ENCODE measurements around the gene TBC1D9.
A peak's percentile ranks its signal among the peaks of the same experiment; 100 is the strongest.
"Not testable (repeated sequence)": the region's sequence is repeated elsewhere in the genome, so short reads cannot be mapped to it uniquely, and the experiment has no call there.

Gene TBC1D9

DNA sequence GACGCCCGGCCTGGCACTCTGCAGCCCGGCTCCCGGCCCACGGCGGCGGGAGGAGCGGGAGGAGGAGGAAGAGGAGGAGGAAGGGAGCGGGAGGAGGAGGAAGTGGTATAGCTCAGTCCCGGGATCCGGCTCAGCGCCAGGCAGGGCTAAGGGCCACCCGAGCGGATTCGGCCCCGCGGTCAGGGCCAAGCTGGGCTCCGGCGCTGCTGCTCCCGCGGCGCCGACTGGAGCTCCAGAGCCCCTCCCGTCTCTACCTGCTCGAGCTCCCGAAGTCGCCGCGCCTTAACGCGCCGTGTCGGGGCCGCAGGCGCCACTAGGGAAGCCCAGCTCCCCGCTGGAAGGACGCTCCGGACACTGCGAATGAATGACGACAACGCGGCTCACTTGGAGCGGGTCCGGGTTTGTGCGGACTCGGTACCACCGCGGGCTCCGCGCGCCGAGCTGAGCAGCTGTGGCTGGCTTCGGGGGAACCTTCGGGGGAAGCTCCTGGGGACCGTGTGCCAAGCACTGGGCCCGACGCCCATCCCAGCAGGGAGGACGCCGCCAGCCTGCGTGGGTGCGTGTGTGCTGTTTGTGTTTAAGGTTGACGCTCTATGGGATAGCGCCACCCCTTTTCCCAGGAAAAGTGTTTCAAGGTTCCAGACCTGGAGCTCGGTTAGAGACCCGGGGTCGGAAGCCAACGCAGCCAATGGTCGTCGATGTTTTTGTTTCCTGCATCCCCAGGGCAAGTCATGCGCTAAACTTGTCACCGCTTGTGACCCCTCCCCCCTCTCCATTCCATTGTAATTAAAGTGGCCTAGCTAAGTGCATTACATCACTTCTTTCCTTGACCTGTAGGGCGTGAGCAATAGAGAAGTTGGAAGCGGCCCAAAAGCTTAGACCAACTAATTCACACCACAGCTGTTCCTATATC is at the start of gene TBC1D9:
TSS of gene TBC1D9 (minus strand) at position 67 of the 913 bp plus-strand sequence. CDS start 340 bp downstream, outside the sequence.
- peak; percentile 33 for DNase-seq (ENCODE audit: low spot score)

DNA sequence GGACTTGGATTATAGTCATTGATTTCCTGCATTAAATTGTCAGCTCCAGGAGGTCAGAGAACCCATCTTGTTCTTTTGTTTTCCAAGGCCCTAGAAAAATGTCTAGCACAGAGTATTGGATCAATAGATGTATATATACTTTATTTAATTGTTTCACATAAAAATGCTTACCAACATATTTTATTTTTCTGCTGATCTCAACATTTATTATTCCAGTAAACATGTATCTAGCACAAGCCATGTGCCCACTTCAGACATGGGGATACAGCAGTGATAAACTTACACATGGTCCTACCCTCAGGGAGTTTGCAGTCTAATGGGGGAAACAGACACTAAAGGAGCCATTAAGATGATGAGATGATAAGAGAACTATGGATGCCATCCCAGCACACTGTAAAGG is 49.1 kb upstream of the TBC1D9 start:
- no peak for DNase-seq (ENCODE audit: low spot score)

DNA sequence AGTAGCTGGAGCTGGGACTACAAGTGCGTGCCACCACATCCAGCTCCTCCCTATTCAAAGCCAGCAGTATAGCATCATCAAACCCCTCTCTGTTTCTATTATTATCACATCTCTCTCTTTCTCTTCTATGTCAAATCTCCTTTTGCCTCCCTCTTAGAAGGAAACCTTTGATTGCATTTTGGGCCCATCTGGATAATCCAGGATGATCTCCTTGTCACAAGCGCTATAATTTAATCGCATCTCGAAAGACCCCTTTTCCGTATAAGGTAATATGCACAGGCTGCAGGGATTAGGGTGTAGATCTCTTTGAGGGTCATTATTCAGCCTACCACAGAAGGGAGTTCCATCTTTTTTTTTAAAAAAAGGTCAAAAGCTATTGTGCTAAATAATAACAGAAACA is 46.4 kb upstream of the TBC1D9 start:
- DNase-seq (ENCODE audit: low spot score) = no peak

DNA sequence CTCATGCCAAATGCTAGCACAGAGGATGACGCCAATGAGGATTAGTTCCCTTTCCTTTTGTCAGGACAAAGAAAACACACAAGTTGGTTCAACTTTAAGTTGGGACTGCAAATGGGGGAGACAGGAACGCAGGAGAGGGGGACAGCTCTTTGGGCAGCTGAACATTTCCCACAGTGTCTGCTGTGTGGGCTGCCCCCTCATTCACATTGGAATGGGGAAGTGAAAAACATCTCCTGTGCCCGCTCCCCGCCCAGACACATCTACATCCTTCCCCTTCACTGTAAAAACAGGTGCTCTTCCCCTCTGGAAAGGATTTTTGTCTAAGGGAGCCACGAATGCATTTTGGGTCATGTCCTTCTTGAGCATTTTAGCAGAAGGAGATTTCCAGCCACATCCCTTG is 44.5 kb upstream of the TBC1D9 start:
- DNase-seq (ENCODE audit: low spot score) = peak; percentile 35

DNA sequence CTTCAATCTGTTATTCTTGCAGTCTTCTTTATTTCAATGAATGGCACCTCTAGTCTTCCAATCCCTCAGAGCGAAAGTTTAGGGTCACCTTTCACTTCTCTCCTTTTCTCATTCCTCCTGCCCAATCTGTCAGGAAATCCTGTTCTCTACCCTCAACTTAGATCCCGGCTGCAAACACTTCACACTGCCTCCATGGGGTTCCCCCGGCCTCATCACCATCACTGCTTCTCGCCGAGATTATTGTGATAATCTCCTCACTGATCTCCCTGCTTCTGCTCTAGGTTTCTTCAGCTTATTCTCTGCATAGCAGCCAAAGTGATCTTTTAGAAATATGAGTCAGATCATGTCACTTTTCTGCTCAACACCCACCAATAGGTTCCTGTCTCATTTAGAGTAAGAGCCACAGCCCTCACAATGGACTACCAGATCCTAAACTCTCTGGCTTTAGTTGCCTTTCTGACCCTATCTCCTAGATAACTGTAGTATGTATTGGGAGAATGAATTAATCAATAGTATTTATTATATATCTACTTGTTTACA is 43.6 kb upstream of the TBC1D9 start:
- no peak for DNase-seq (ENCODE audit: low spot score)

DNA sequence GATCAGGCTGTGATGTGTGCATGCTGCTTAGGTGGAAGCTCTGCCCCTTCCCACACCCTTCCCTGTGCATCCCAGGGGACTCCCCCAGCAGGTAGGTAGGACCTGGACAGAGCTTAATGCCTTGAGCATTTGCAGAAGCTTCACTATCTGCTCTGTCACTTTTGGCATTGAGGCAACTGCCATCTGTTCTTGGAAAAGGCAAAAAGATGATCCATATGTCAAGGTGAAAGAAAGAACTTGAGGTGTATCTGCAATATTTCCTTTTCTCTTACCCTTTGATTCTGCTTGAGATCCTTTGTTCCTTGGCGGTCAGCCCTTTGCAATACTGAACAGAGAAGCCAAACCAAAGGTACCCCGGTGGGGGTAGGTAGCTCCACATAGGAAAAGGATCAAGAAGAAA is 37.1 kb upstream of the TBC1D9 start:
- no peak for DNase-seq (ENCODE audit: low spot score)

DNA sequence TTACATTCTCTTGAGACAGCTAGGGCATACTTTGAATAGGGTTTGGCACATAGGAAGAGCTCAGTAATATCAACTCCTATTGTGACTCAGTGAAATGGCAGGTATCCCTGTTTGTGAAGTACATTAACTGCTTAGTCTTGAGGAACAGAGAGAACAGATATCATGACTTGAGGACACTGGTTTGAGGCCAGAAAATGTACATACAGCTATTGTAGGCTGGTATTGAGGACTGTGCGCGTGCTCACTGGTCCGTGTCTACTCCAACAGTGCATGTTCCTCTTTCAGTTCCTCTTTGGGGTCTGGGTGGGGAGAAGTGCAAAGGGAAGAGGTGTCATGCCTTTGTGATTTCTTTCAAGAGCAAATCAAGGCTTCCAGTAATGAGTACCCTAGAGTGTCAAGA is 34.6 kb upstream of the TBC1D9 start:
- DNase-seq (ENCODE audit: low spot score) = peak; percentile 72

DNA sequence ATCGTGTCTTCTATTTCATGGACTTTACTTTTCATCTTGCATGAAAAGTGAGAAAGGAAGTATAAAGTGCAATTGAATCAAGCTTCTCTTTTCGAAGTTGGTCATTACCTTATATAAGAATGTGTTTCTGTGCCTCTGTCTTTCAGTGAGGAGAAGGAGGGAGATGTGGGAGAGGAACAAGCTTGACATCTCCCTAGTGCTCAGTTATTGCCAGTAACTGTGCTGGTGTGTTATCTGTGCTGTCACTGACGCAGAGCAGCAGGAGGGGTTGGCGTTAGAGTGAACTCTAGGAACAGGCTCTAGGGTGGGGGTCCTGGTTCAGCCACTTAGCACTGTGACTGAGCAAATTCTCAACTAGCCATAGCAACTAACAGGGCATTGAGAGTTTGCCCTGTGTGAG is 34.0 kb upstream of the TBC1D9 start:
- DNase-seq (ENCODE audit: low spot score) = no peak

DNA sequence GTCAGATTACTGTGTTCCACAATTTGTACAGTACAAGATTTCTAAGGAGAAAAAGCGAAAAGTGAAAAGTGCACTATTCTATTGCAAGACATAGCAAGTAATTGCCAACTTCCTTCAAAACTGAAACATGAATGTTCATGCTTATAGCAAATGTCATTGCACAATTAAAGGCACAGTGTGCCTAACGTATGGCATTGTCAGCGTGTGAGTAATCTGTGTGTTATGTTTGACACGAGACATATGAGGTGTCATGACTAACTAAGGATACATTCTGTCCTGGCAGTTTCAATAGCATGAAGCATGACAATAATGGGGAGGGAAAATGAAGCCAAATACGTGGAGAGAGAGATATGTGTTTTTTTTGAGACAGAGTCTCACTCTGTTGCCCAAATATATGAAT is 33.6 kb upstream of the TBC1D9 start:
- no peak for DNase-seq (ENCODE audit: low spot score)

DNA sequence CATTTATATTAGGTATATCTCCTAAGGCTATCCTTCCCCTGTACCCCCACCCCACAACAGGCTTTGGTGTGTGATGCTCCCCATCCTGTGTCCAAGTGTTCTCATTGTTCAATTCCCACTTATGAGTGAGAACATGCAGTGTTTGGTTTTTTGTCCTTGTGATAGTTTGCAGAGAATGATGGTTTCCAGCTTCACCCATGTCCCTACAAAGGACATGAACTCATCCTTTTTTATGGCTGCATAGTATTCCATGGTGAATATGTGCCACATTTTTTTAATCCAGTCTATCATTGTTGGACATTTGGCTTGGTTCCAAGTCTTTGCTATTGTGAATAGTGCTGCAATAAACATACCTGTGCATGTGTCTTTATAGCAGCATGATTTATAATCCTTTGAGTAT is 26.6 kb upstream of the TBC1D9 start:
- not testable (repeated sequence) for DNase-seq (ENCODE audit: low spot score)

DNA sequence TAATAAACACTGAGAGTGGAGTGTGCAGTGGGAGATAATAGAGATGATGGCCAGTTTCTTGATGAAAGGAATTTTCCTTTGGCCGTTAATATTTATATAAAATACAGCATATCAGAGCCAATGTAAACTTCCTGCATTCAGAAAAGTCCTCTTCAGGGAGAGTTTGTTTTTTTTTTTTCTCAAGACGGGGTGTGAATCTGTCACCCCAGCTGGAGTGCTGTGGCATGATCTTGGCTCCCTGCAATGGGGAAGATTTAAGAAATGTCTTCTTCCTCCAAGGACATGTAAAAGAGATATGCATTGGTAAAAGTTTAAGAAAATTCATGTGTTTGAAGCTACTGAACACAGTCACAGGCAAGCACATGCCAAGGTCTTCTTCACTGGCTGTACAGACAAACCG is 25.4 kb upstream of the TBC1D9 start:
- no peak for DNase-seq (ENCODE audit: low spot score)

DNA sequence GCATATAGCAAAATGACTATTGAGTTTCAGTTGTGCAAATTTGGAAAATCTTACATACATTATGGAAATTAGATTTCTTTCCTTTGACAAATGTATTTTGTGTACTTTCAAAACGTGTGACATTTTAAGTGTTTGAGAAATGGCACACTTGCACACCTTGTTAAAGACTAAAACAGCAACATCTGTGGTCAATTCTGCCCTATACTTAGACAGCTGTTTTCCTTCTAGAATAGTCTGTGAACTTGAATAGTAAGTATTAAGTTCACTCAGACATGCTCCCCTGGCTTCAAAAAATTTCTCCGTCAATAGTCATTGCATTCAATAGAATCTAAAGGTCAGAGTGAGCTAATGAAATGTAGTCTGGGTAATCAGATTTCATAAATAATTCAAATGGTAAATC is 21.7 kb upstream of the TBC1D9 start:
- DNase-seq (ENCODE audit: low spot score) = no peak

DNA sequence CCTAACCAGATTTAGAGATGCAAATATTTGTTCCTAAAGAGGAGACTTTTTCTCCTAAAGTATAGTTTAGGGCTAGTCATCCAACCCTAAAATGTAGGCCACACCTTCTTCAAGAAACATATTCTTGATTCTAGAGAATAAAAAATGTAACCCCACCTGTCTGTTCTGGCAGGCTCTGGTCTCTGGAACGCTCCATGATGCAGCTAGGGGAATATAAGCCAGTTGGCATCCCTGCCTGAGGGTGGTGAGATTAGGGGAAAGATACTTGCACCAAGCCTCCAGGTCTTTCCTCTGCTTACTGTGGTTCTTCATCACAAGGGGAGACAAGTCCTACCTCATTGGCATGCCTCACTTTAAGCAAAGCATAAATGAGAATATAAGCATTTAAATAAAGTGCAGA is 21.2 kb upstream of the TBC1D9 start:
- no peak for DNase-seq (ENCODE audit: low spot score)

DNA sequence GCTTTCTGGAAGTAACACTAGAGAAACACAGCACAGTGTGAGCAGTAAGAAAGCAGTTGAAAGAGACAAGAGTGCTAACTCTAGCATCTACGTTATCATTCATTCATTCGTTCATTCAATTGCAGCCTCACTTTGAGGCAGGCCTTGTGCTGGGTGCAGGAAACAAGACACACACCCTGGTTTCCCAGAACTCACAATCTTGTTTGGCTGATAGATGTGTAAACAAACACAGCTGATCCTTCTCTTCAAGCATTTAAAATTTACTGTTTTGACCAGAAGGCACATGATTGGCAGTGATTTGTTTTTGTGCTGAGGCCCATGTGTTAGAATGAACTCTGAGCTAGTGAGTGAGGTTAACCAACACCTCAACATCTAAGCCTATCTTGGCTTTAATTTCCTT is 20.4 kb upstream of the TBC1D9 start:
- DNase-seq (ENCODE audit: low spot score) = no peak

DNA sequence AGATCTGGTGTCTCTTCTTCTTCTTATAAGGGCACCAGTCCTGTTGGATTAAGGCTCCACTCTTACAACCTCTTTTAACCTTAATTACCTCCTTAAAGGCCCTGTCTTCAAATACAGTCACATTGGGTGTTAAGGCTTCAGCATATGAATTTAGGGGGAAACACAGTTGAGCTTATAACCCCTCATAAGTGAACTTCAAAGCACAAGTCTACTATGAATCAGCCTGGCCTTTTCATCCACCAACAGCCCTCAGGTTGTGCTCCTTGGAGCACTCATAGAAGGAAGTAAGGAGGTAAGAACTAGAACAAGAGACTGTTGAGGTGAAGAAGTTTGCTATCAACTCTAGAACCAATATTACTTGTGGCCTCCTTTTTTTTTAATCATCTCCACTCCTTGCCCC is 18.8 kb upstream of the TBC1D9 start:
- DNase-seq (ENCODE audit: low spot score) = no peak

DNA sequence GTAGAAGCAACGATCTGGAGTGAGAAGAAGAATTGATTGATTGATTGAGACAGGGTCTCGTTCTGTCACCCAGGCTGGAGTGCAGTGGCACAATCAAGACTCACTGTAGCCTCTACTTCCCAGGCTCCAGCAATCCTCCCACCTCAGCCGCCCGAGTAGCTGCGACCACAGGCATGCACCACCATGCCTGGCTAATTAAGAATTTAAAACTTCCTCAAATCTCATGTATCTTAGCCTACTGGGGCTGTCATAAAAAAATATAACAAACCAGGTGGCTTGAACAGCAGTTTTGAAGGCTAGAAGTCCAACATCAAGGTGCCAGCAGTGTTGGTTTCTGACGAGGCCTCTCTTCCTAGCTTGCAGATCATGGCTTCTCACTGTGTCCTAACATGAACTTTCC is 18.3 kb upstream of the TBC1D9 start:
- DNase-seq (ENCODE audit: low spot score) = no peak

DNA sequence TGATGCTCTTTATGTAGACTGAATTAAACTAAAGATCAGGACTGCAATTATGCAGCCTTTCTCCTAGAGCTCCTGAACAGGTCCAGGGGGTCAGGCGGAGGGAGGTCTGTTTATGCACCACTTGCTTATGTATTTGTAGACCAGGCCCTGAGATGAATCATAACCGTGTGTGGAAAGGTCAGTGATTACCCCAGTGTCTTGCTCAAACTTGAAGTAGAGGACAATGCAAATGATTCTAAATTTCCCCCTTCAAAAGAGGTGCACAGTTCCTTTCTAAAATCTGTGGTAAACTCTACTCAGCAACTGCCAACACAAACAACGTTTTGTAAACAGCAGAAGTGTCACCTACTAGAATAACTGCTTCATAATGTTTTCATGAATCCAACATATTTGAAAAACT is 13.0 kb upstream of the TBC1D9 start:
- no peak for DNase-seq (ENCODE audit: low spot score)

DNA sequence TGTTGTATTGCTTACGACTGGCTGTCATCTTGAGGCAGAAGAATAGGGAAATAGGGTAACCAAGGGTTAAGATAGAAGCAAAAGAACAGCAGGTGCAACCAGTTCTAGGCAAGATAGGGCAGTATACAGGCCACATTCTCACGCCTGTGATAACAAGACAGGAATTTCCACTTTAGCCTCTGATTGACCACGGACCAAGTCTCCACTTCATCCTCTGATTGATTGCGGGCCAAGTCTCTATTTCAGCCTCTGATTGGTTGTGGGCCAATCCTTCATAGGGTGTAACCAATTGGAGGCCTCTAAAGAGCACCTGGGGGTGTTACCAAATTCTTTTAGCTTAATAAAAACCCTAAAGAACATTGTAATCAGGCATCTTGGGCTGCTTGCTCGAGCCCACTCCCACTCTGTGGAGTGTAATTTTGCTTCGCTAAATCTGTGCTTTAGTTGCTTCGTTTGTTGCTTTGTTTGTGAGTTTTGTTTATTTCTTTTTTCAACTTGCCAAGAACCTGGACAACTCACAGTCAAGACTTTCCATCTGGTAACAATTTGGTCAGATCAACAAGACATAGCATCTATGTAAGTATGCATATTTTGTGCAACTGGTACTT is 8.7 kb upstream of the TBC1D9 start:
- no peak for DNase-seq (ENCODE audit: low spot score)

DNA sequence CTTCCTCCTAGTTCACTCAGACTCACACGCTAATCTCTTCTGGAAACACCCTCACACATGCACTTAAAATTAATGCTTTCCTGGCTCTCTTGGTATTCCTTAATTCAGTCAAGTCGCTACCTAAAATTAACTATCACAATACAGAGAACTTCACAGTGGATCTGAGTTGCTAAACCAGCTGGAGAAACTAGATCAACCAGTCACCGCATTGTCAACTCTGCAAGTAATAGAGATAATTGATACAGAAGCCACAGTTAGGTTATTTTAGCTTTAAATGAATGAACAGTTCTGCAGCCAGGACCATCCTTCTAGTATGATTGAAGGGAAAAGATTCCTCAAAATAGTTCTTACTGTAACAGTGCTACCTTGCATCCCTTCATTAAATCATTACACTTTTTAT is 6.0 kb upstream of the TBC1D9 start:
- DNase-seq (ENCODE audit: low spot score) = no peak

DNA sequence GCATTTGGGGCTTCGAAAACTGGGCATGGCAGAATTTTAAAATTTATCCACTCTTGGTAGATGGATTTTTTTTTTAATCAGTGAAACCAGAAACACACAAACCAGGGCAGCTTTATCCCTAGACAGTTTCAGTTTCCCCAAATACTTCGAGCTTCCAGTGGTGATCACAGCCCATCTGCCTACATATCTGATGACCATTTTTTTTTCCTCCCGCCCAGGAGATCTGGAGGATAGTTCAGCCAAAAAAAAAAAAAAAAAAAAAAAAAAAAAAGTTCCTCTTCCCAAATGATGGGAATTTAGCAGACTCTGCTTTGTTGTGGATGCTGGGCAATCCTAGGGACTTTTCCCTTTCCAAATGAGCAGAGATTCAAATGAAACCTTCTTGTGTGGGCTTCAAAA is 1.0 kb upstream of the TBC1D9 start:
- DNase-seq (ENCODE audit: low spot score) = peak; percentile 10

DNA sequence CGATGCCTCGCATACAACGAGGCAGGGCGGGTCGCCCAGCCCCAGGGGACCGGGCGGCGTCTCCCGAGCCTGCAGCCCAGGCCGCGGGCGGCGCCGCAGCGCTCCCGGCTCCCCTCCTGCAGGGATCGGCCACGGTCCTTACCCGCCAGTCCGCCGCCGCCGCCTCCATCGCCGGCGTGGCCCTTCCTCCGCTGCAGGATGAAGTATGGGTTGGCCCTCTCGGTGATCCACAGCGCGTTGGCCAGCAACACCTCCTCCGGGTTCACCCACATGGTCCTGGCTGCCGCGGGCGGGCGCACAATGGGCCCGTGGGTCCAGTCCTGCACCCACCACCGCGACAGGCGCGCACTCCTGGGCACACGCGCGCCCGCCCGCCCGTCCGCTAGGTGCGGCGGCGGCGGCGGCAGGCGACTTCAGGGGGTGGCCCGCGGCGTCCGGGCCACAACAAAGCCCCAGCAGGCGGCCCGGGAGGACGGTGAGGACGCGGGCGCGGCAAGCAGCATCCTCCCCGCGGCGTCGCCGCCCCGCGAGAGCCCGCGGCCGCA is 339 bp downstream of the TBC1D9 start:
- DNase-seq (ENCODE audit: low spot score) = peak; percentile 8

DNA sequence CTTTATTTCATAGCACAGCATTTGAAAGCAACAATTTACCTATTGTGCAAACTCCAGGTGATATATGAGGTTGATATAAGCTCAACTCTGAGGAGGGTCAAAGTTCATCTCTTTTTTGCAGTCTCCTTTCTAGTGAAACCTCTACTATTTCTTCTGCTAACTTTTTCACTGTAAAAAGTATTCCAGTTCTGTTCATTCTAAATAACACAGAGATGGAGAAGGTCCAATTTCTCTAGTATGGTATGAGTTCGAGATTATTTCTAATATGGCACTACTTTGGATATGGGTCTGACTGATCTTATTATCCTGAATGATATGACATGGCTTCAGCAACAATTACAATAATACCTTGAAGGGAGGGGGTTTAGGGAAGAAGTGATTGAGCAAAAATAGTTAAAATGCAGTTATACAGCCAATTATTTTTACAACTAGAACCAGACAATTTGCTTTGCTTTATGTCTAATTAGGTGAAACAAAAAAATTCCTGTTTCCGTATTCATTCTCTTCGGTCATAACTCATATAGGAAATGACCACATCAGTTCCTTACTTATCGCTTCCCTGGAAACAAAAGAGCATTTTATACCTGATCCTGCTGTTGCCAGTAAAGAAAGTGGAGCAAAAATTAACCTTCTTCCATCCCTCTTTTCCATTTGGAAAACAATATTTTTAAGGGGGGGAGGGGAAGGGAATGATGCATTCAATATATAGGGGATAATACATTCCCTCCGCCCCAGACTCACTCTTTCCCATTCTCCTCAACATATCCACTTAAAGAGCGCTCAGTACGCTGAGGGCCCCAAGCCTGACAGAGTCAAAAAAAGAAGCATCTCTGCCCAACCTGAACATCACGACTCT is 1.0 kb downstream of the TBC1D9 start:
- no peak for DNase-seq (ENCODE audit: low spot score)
